Loucy (cell line): ENCODE data around the gene NR2C2.

Experiments
- CTCF ChIP-seq: fragments of 200-600 bp; sonication (generic); conservative IDR thresholded peaks from 2 replicates; pipeline ENCODE4 v1.5.1; 2014; ENCODE audit warnings: mild to moderate bottlenecking, antibody characterized with exemption, low read length
- EZH2phosphoT487 ChIP-seq: fragments of 200-600 bp; IDR thresholded peaks from 2 replicates; pipeline ENCODE4 v1.6.1; 2018; ENCODE audit warnings: antibody characterized with exemption, mild to moderate bottlenecking, moderate library complexity, borderline replicate concordance

GRCh38 chr3:14923476-14923875 is 23.9 kb upstream of the NR2C2 start:
- no peak for TF ChIP-seq CTCF
- no peak for TF ChIP-seq EZH2phosphoT487
